22Rv1 (cell line): ENCODE results near the gene NOD1.

Experiments used
- H3K27ac ChIP-seq: fragments of 450-650 bp; 2 replicates; pipeline ENCODE4 v1.5.1; 2017
- CTCF ChIP-seq: fragments of 450-650 bp; IDR thresholded peaks from 2 replicates; pipeline ENCODE4 v1.5.1; 2017; ENCODE audit warnings: mild to moderate bottlenecking
- ZFX ChIP-seq: fragments of 450-650 bp; IDR thresholded peaks from 2 replicates; pipeline ENCODE4 v1.6.1; 2017; ENCODE audit warnings: antibody characterized with exemption, borderline replicate concordance

NOD1 gene

GRCh38 chr7:30470771-30471170 is 7.8 kb downstream of the NOD1 start:
- H3K27ac ChIP-seq: no peak overlapping the region
- TF ChIP-seq CTCF (no peak), ZFX (no peak)

- H3K27ac ChIP-seq: no peak overlapping the region
- TF ChIP-seq CTCF (no peak), ZFX (no peak)
Observed at GRCh38 chr7:30470163-30470770, 8.3 kb downstream of the NOD1 start.

- no peak overlapping the region for H3K27ac ChIP-seq
- TF ChIP-seq ZFX (no peak), CTCF (0 out of 2 replicates have a peak, but pooled peaks have one; percentile 15)
Observed at GRCh38 chr7:30469303-30469702, 9.3 kb downstream of the NOD1 start.

GRCh38 chr7:30468791-30469190 is 9.8 kb downstream of the NOD1 start:
- no peak overlapping the region for H3K27ac ChIP-seq
- TF ChIP-seq ZFX (no peak), CTCF (no peak)

GRCh38 chr7:30468041-30468440 is 10.5 kb downstream of the NOD1 start:
- no peak overlapping the region for H3K27ac ChIP-seq
- TF ChIP-seq ZFX: no peak
- TF ChIP-seq CTCF: no peak

- no peak overlapping the region for H3K27ac ChIP-seq
- no peak for TF ChIP-seq CTCF
- no peak for TF ChIP-seq ZFX
Observed at GRCh38 chr7:30467271-30467670, 11.3 kb downstream of the NOD1 start.

GRCh38 chr7:30466266-30466665 is 12.3 kb downstream of the NOD1 start:
- no peak for TF ChIP-seq ZFX
- TF ChIP-seq CTCF: no peak
- H3K27ac ChIP-seq: no peak overlapping the region
